ENCODE results near the gene ZDHHC14.
"Not testable (repeated sequence)": the region's sequence is repeated elsewhere in the genome, so short reads cannot be mapped to it uniquely, and the experiment has no call there.

ZDHHC14 gene

GRCh38 chr6:157379656-157380457 is 1.1 kb upstream of the ZDHHC14 start:
- TF ChIP-seq, protein P1, sequence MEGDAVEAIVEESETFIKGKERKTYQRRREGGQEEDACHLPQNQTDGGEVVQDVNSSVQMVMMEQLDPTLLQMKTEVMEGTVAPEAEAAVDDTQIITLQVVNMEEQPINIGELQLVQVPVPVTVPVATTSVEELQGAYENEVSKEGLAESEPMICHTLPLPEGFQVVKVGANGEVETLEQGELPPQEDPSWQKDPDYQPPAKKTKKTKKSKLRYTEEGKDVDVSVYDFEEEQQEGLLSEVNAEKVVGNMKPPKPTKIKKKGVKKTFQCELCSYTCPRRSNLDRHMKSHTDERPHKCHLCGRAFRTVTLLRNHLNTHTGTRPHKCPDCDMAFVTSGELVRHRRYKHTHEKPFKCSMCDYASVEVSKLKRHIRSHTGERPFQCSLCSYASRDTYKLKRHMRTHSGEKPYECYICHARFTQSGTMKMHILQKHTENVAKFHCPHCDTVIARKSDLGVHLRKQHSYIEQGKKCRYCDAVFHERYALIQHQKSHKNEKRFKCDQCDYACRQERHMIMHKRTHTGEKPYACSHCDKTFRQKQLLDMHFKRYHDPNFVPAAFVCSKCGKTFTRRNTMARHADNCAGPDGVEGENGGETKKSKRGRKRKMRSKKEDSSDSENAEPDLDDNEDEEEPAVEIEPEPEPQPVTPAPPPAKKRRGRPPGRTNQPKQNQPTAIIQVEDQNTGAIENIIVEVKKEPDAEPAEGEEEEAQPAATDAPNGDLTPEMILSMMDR (IDR thresholded peaks at IDR 0.05; ENCODE audit: insufficient read depth, low read depth, low read length, missing control alignments) = no peak
- peak; percentile 93 for DNase-seq (ENCODE audit: low read depth)

DNA sequence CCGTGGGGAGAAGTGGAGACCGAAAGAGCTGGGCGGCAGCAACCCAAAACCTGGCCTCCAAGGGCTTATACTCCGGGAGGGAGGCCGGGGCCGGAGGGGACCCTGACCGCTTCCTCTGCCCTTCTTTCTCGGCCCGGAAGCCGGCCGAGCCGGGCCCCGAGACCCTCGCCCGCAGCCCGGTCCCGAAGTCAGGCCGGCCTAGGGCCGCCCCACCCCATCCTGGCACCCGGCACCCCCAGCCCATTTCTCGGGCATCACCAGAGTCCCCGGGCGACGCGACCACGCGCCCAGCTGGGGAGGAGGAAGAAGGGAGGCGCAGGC is 572 bp upstream of the ZDHHC14 start:
- peak overlapping the region; percentile 88 for H3K4me3 ChIP-seq (ENCODE audit: low read depth, low read length)
- TF ChIP-seq, protein P1 (IDR thresholded peaks at IDR 0.05; ENCODE audit: insufficient read depth, low read depth, low read length, missing control alignments) = no peak
- peak; percentile 34 for DNase-seq (ENCODE audit: low read depth)

More at GRCh38 chr6:157379656-157380457, 1.1 kb upstream of the ZDHHC14 start:
- peak overlapping the region; percentile 88 for H3K4me3 ChIP-seq (ENCODE audit: low read depth, low read length)

- DNase-seq (ENCODE audit: low read depth) = peak; percentile 63
- H3K4me3 ChIP-seq (ENCODE audit: low read depth, low read length) = peak overlapping the region; percentile 88
- TF ChIP-seq, protein P1 (IDR thresholded peaks at IDR 0.05; ENCODE audit: insufficient read depth, low read depth, low read length, missing control alignments) = peak; percentile 29
These were observed 936 bp downstream of the ZDHHC14 start for GRCh38 chr6:157381631-157382621.

DNA sequence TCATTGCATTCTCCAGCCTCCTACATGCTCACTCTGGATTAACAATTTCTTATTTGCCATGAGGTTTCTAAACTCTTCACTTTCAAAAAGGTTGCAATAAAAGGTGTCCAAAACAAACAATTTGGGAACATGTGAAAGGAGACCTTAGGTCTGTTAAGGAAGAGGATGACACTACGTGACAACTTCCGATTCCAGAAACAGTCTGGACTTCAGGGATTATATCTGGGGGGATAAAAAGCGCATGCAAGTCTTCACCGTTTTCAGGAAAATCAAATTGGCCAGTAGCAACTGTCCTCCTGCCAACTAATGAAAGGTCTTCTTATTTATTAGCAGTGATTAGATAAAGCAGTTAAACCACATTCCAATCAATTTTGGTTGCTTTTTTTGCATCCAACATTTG is 1.8 kb downstream of the ZDHHC14 start:
- TF ChIP-seq, protein P1 (IDR thresholded peaks at IDR 0.05; ENCODE audit: insufficient read depth, low read depth, low read length, missing control alignments) = no peak
- no peak for DNase-seq (ENCODE audit: low read depth)
- H3K4me3 ChIP-seq (ENCODE audit: low read depth, low read length) = peak overlapping the region; percentile 70

DNA sequence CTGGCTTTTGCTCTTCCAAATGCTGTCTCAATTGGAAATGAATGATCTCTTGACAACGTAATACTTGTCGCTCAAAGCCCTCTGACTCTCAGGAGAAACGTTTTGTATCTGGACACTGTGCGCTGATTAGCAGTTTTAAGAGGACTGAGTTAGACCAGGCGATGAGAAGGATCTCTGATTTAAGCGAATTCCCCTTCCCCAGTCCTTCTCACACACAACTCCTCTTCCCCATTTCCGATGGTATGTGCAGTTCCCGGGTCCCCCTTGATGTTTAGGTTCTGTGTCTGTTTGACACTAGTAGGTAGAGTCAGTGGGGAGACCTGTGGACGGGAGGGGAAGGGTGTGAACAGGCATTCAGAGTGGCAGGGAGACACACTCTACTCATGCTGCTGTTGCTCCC is 2.5 kb downstream of the ZDHHC14 start:
- TF ChIP-seq, protein P1 (IDR thresholded peaks at IDR 0.05; ENCODE audit: insufficient read depth, low read depth, low read length, missing control alignments) = no peak
- no peak for DNase-seq (ENCODE audit: low read depth)
- peak overlapping the region; percentile 70 for H3K4me3 ChIP-seq (ENCODE audit: low read depth, low read length)

DNA sequence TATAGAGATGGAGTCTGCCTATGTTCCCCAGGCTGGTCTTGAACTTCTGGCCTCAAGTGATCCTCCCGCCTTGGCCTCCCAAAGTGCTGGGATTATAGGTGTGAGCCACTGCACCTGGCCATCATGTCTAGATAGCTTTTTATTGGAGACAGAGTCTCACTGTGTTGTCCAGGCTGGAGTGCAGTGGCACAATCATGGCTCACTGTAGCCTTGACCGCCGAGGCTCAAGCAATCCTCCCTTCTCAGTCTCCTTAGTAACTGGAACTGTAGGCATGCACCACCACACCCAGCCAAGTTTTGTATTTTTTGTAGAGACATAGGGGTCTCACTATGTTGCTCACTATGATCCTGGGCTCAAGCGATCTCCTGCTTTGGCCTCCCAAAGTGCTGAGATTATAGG is 4.0 kb downstream of the ZDHHC14 start:
- DNase-seq (ENCODE audit: low read depth); H3K4me3 ChIP-seq (ENCODE audit: low read depth, low read length): not testable (repeated sequence)

- H3K4me3 ChIP-seq (ENCODE audit: low read depth, low read length) = no peak overlapping the region
- TF ChIP-seq, protein P1 (IDR thresholded peaks at IDR 0.05; ENCODE audit: insufficient read depth, low read depth, low read length, missing control alignments) = no peak
- peak; percentile 24 for DNase-seq (ENCODE audit: low read depth)
These were observed 4.5 kb downstream of the ZDHHC14 start for GRCh38 chr6:157385482-157385881.

All from GM12865 (cell line).